MG63 (cell line): ENCODE results near the gene RHBDL3. TPM values are rescaled to one million over a fixed set of nuclear protein-coding genes. Genes with fewer than 3 reads are reported as not detected.
"Not testable (repeated sequence)": the region's sequence is repeated elsewhere in the genome, so short reads cannot be mapped to it uniquely, and the experiment has no call there.

Experiments
- DNase-seq: peaks from one replicate; pipeline ENCODE4 v3.0.0-alpha.2; 2020
- H3K27me3 ChIP-seq: fragments of 250-450 bp; sonication (Bioruptor Pico); 2 replicates; pipeline ENCODE4 v1.5.1; 2020; ENCODE audit warnings: mild to moderate bottlenecking, moderate library complexity
- H3K36me3 ChIP-seq: fragments of 250-450 bp; sonication (Bioruptor Pico); 2 replicates; pipeline ENCODE4 v1.5.1; 2020; ENCODE audit warnings: mild to moderate bottlenecking, moderate library complexity
- H3K4me3 ChIP-seq: fragments of 250-450 bp; sonication (Bioruptor Pico); 2 replicates; pipeline ENCODE4 v1.5.1; 2020; ENCODE audit warnings: mild to moderate bottlenecking, moderate library complexity
- H3K9me3 ChIP-seq: fragments of 250-450 bp; sonication (Bioruptor Pico); 2 replicates; pipeline ENCODE4 v1.5.1; 2020; ENCODE audit warnings: mild to moderate bottlenecking, moderate library complexity
- total RNA-seq: library from RNA; depleted of rRNA; stranded (reverse); fragments of >200 nt; shearing (Covaris generic); gene quantifications from 2 replicates; pipeline ENCODE4 v1.2.3, GENCODE V29; 2014; ENCODE audit warnings: low replicate concordance

Gene RHBDL3
- total RNA-seq, 1 experiment from 2014 or later, result 0.89 TPM

- Histone ChIP-seq H3K27me3 (no peaks in the 10 kb centered on the region), H3K4me3 (no peak overlapping the region), H3K36me3 (peaks cover 60% of the 10 kb centered on the region), H3K9me3 (no peaks in the 10 kb centered on the region)
- no peak for DNase-seq
Measured at GRCh38 chr17:32335046-32335445, 69.4 kb downstream of the RHBDL3 start.

- no peak for DNase-seq
- H3K9me3 ChIP-seq, result no peaks in the 10 kb centered on the region
- H3K4me3 ChIP-seq, result no peak overlapping the region
- H3K27me3 ChIP-seq, result no peaks in the 10 kb centered on the region
- peaks cover 61% of the 10 kb centered on the region for H3K36me3 ChIP-seq
Measured at GRCh38 chr17:32335687-32336086, 70.1 kb downstream of the RHBDL3 start.

- Histone ChIP-seq H3K4me3 (peak overlapping the region; percentile 70), H3K36me3 (peaks cover 33% of the 10 kb centered on the region), H3K9me3 (no peaks in the 10 kb centered on the region), H3K27me3 (no peaks in the 10 kb centered on the region)
- no peak for DNase-seq
Measured at GRCh38 chr17:32341141-32341856, 75.7 kb downstream of the RHBDL3 start.

GRCh38 chr17:32341857-32342602 lies 76.4 kb downstream of the RHBDL3 start, which contains the start of gene C17orf75:
TSS of gene C17orf75 (minus strand) at chr17:32342173. CDS start at chr17:32342139, 34 bp downstream.
- peaks cover 25% of the 10 kb centered on the region for H3K36me3 ChIP-seq
- DNase-seq, result peak; percentile 86
- no peaks in the 10 kb centered on the region for H3K27me3 ChIP-seq
- peak within 1 kb of the TSS; percentile 70 for H3K4me3 ChIP-seq
- no peaks in the 10 kb centered on the region for H3K9me3 ChIP-seq

GRCh38 chr17:32342603-32343325 lies 77.1 kb downstream of the RHBDL3 start:
- DNase-seq, result no peak
- Histone ChIP-seq H3K9me3 (no peaks in the 10 kb centered on the region), H3K36me3 (peaks cover 20% of the 10 kb centered on the region), H3K4me3 (peak overlapping the region; percentile 70), H3K27me3 (no peaks in the 10 kb centered on the region)

GRCh38 chr17:32345951-32346600 lies 80.4 kb downstream of the RHBDL3 start:
- Histone ChIP-seq H3K36me3 (peaks cover 4% of the 10 kb centered on the region), H3K4me3 (no peak overlapping the region), H3K9me3 (no peaks in the 10 kb centered on the region), H3K27me3 (no peaks in the 10 kb centered on the region)
- DNase-seq, result no peak

GRCh38 chr17:32348483-32348800 lies 82.8 kb downstream of the RHBDL3 start:
- no peaks in the 10 kb centered on the region for H3K9me3 ChIP-seq
- H3K4me3 ChIP-seq, result no peak overlapping the region

GRCh38 chr17:32349503-32349853 lies 83.8 kb downstream of the RHBDL3 start:
- H3K27me3 ChIP-seq, result no peaks in the 10 kb centered on the region
- peak overlapping the region; percentile 90 for H3K4me3 ChIP-seq
- DNase-seq, result no peak
- H3K9me3 ChIP-seq, result no peaks in the 10 kb centered on the region
- peaks cover 36% of the 10 kb centered on the region for H3K36me3 ChIP-seq

More at GRCh38 chr17:32348483-32348800, 82.8 kb downstream of the RHBDL3 start:
- Histone ChIP-seq H3K36me3 (peaks cover 27% of the 10 kb centered on the region), H3K27me3 (no peaks in the 10 kb centered on the region)
- no peak for DNase-seq

GRCh38 chr17:32349854-32350665 lies 84.4 kb downstream of the RHBDL3 start, which contains the start of gene ZNF207:
TSS of gene ZNF207 (plus strand) at chr17:32350157. CDS start at chr17:32350286, 129 bp downstream.
- peak within 1 kb of the TSS; percentile 90 for H3K4me3 ChIP-seq
- H3K36me3 ChIP-seq, result peaks cover 42% of the 10 kb centered on the region

GRCh38 chr17:32350666-32351418 lies 85.2 kb downstream of the RHBDL3 start:
- H3K27me3 ChIP-seq, result no peaks in the 10 kb centered on the region
- peak; percentile 35 for DNase-seq
- no peaks in the 10 kb centered on the region for H3K9me3 ChIP-seq
- H3K4me3 ChIP-seq, result peak overlapping the region; percentile 90
- H3K36me3 ChIP-seq, result peaks cover 49% of the 10 kb centered on the region

More at GRCh38 chr17:32349854-32350665, 84.4 kb downstream of the RHBDL3 start, which contains the start of gene ZNF207:
- no peaks in the 10 kb centered on the region for H3K9me3 ChIP-seq
- no peaks in the 10 kb centered on the region for H3K27me3 ChIP-seq
- DNase-seq, result peak; percentile 94

GRCh38 chr17:32352734-32353133 lies 87.1 kb downstream of the RHBDL3 start:
- Histone ChIP-seq H3K4me3 (peak overlapping the region; percentile 90), H3K36me3 (peaks cover 66% of the 10 kb centered on the region)
- not testable (repeated sequence) for DNase-seq, H3K9me3 ChIP-seq, H3K27me3 ChIP-seq

- Histone ChIP-seq H3K4me3 (no peak overlapping the region), H3K27me3 (no peaks in the 10 kb centered on the region), H3K36me3 (peaks cover 91% of the 10 kb centered on the region), H3K9me3 (no peaks in the 10 kb centered on the region)
- no peak for DNase-seq
Measured at GRCh38 chr17:32355649-32356377, 90.2 kb downstream of the RHBDL3 start.

GRCh38 chr17:32356378-32356743 lies 90.7 kb downstream of the RHBDL3 start:
- DNase-seq, result no peak
- H3K36me3 ChIP-seq, result peaks cover 93% of the 10 kb centered on the region
- no peaks in the 10 kb centered on the region for H3K27me3 ChIP-seq
- H3K4me3 ChIP-seq, result no peak overlapping the region
- H3K9me3 ChIP-seq, result no peaks in the 10 kb centered on the region

- no peaks in the 10 kb centered on the region for H3K9me3 ChIP-seq
- H3K36me3 ChIP-seq, result peaks cover 93% of the 10 kb centered on the region
- DNase-seq, result no peak
Measured at GRCh38 chr17:32356750-32357149, 91.1 kb downstream of the RHBDL3 start.

GRCh38 chr17:32357615-32358014 lies 92.0 kb downstream of the RHBDL3 start:
- no peak for DNase-seq
- no peaks in the 10 kb centered on the region for H3K9me3 ChIP-seq
- no peaks in the 10 kb centered on the region for H3K27me3 ChIP-seq
- no peak overlapping the region for H3K4me3 ChIP-seq
- peaks cover 93% of the 10 kb centered on the region for H3K36me3 ChIP-seq

More at GRCh38 chr17:32356750-32357149, 91.1 kb downstream of the RHBDL3 start:
- no peaks in the 10 kb centered on the region for H3K27me3 ChIP-seq
- H3K4me3 ChIP-seq, result no peak overlapping the region
